Measurements from ENCODE around the gene ZP2. TPM values are rescaled to one million over a fixed set of nuclear protein-coding genes. Genes with fewer than 3 reads are reported as not detected.

ZP2 gene
- total RNA-seq, 1 donor: not detected

GRCh38 chr16:21160276-21160675 lies 51.1 kb downstream of the ZP2 start:
- Histone ChIP-seq H4K20me1 (ENCODE audit: insufficient read depth, low read length) (peaks cover 2% of the 10 kb centered on the region), H3K9me3 (ENCODE audit: low read depth, low read length) (no peaks in the 10 kb centered on the region), H3K4me2 (ENCODE audit: insufficient read depth, low read length) (no peak overlapping the region), H3K36me3 (ENCODE audit: insufficient read depth, low read length) (peaks cover 25% of the 10 kb centered on the region), H3K27ac (ENCODE audit: low read depth, low read length) (no peak overlapping the region), H3K27me3 (ENCODE audit: insufficient read depth, low read length) (no peaks in the 10 kb centered on the region), H3K4me3 (ENCODE audit: insufficient read depth, low read length) (no peak overlapping the region), H3K79me2 (ENCODE audit: insufficient read depth, low read length) (peaks cover 2% of the 10 kb centered on the region), H2AFZ (ENCODE audit: low read length) (no peak overlapping the region), H3K4me1 (ENCODE audit: insufficient read depth, low read length) (peaks cover 23% of the 10 kb centered on the region)
- TF ChIP-seq CTCF (IDR thresholded peaks at IDR 0.05; ENCODE audit: extremely low read depth, low read depth, low read length): no peak
- DNase-seq (ENCODE audit: insufficient read length, low spot score, missing footprints): no peak

GRCh38 chr16:21159281-21159951 lies 52.0 kb downstream of the ZP2 start:
- peak; percentile 52 for DNase-seq (ENCODE audit: insufficient read length, low spot score, missing footprints)
- peaks cover 23% of the 10 kb centered on the region for H3K4me1 ChIP-seq (ENCODE audit: insufficient read depth, low read length)
- H3K4me3 ChIP-seq (ENCODE audit: insufficient read depth, low read length): peak overlapping the region; percentile 89
- peaks cover 2% of the 10 kb centered on the region for H4K20me1 ChIP-seq (ENCODE audit: insufficient read depth, low read length)
- peaks cover 2% of the 10 kb centered on the region for H3K79me2 ChIP-seq (ENCODE audit: insufficient read depth, low read length)
- H3K27ac ChIP-seq (ENCODE audit: low read depth, low read length): no peak overlapping the region
- H3K4me2 ChIP-seq (ENCODE audit: insufficient read depth, low read length): peak overlapping the region; percentile 98
- no peaks in the 10 kb centered on the region for H3K27me3 ChIP-seq (ENCODE audit: insufficient read depth, low read length)
- H2AFZ ChIP-seq (ENCODE audit: low read length): peak overlapping the region; percentile 86
- peaks cover 20% of the 10 kb centered on the region for H3K36me3 ChIP-seq (ENCODE audit: insufficient read depth, low read length)
- no peak for TF ChIP-seq CTCF (IDR thresholded peaks at IDR 0.05; ENCODE audit: extremely low read depth, low read depth, low read length)
- H3K9me3 ChIP-seq (ENCODE audit: low read depth, low read length): no peaks in the 10 kb centered on the region

- no peak for TF ChIP-seq CTCF (IDR thresholded peaks at IDR 0.05; ENCODE audit: extremely low read depth, low read depth, low read length)
- H2AFZ ChIP-seq (ENCODE audit: low read length): peak within 1 kb of the TSS; percentile 86
- peaks cover 18% of the 10 kb centered on the region for H3K36me3 ChIP-seq (ENCODE audit: insufficient read depth, low read length)
- DNase-seq (ENCODE audit: insufficient read length, low spot score, missing footprints): peak; percentile 98
- peak within 1 kb of the TSS; percentile 30 for H3K27ac ChIP-seq (ENCODE audit: low read depth, low read length)
- H3K4me2 ChIP-seq (ENCODE audit: insufficient read depth, low read length): peak within 1 kb of the TSS; percentile 98
- peaks cover 2% of the 10 kb centered on the region for H3K79me2 ChIP-seq (ENCODE audit: insufficient read depth, low read length)
- H3K4me1 ChIP-seq (ENCODE audit: insufficient read depth, low read length): peaks cover 23% of the 10 kb centered on the region
- H4K20me1 ChIP-seq (ENCODE audit: insufficient read depth, low read length): no peaks in the 10 kb centered on the region
- no peaks in the 10 kb centered on the region for H3K27me3 ChIP-seq (ENCODE audit: insufficient read depth, low read length)
- H3K4me3 ChIP-seq (ENCODE audit: insufficient read depth, low read length): peak within 1 kb of the TSS; percentile 89
- no peaks in the 10 kb centered on the region for H3K9me3 ChIP-seq (ENCODE audit: low read depth, low read length)
Measured at GRCh38 chr16:21158208-21159110, 52.9 kb downstream of the ZP2 start, which contains the start of gene LDAF1. Gene LDAF1 (plus strand): TSS chr16:21158674. CDS start chr16:21161183, 2,509 bp downstream.

- Histone ChIP-seq H3K36me3 (ENCODE audit: insufficient read depth, low read length) (peaks cover 13% of the 10 kb centered on the region), H3K4me2 (ENCODE audit: insufficient read depth, low read length) (peak overlapping the region; percentile 98), H3K27me3 (ENCODE audit: insufficient read depth, low read length) (no peaks in the 10 kb centered on the region), H3K27ac (ENCODE audit: low read depth, low read length) (peak overlapping the region; percentile 30), H2AFZ (ENCODE audit: low read length) (peak overlapping the region; percentile 86), H3K79me2 (ENCODE audit: insufficient read depth, low read length) (peaks cover 2% of the 10 kb centered on the region), H3K4me3 (ENCODE audit: insufficient read depth, low read length) (peak overlapping the region; percentile 89), H3K9me3 (ENCODE audit: low read depth, low read length) (no peaks in the 10 kb centered on the region), H4K20me1 (ENCODE audit: insufficient read depth, low read length) (no peaks in the 10 kb centered on the region), H3K4me1 (ENCODE audit: insufficient read depth, low read length) (peaks cover 23% of the 10 kb centered on the region)
- no peak for DNase-seq (ENCODE audit: insufficient read length, low spot score, missing footprints)
- TF ChIP-seq CTCF (IDR thresholded peaks at IDR 0.05; ENCODE audit: extremely low read depth, low read depth, low read length): no peak
Measured at GRCh38 chr16:21157632-21158031, 53.7 kb downstream of the ZP2 start.

Measured in osteoblast (primary cell).